Measurements from ENCODE around the gene IRF2. TPM values are rescaled to one million over a fixed set of nuclear protein-coding genes. Genes with fewer than 3 reads are reported as not detected.
"Not testable (repeated sequence)": the region's sequence is repeated elsewhere in the genome, so short reads cannot be mapped to it uniquely, and the experiment has no call there.

Gene IRF2
- total RNA-seq, 4 donors from 2014 or later = 23.7 to 36.8 (median 30.4) TPM

- H3K36me3 ChIP-seq = no peaks in the 10 kb centered on the region
- H3K4me3 ChIP-seq = no peak overlapping the region
- peak in 1 of 2 donors; percentile 21 for DNase-seq (ENCODE audit: low spot score in 2 of 2)
- no peaks in the 10 kb centered on the region for H3K27me3 ChIP-seq
- H3K4me1 ChIP-seq = peaks cover 0 to 35% (median 11%) of the 10 kb centered on the region in 4 donors
- H3K9me3 ChIP-seq = no peaks in the 10 kb centered on the region
- H3K27ac ChIP-seq = peak overlapping the region in 3 of 4 donors; percentile 52 to 78 (median 77)
- 62 to 64% methylated on average over 3 of the region's 3 CpGs for WGBS, 2 donors
- TF ChIP-seq CTCF (IDR thresholded peaks at IDR 0.05) = no peak
- no peak for TF ChIP-seq POLR2A (IDR thresholded peaks at IDR 0.05)
- peak in 1 of 2 donors; percentile 48 for TF ChIP-seq EP300 (IDR thresholded peaks at IDR 0.05)
These were observed 128.8 kb downstream of the IRF2 start for GRCh38 chr4:184345573-184345922.

GRCh38 chr4:184344899-184345572 is 129.3 kb downstream of the IRF2 start:
- 88 to 92% methylated on average over 8 of the region's 8 CpGs for WGBS, 2 donors
- TF ChIP-seq POLR2A (IDR thresholded peaks at IDR 0.05) (no peak), CTCF (IDR thresholded peaks at IDR 0.05) (no peak), EP300 (IDR thresholded peaks at IDR 0.05) (no peak)
- Histone ChIP-seq H3K27me3 (no peaks in the 10 kb centered on the region), H3K9me3 (no peaks in the 10 kb centered on the region), H3K36me3 (no peaks in the 10 kb centered on the region), H3K4me1 (peaks cover 0 to 35% (median 11%) of the 10 kb centered on the region in 4 donors), H3K27ac (peak overlapping the region in 2 of 4 donors; percentile 77 to 78), H3K4me3 (no peak overlapping the region)
- DNase-seq (ENCODE audit: low spot score in 2 of 2) = no peak

- Histone ChIP-seq H3K27me3 (no peaks in the 10 kb centered on the region), H3K4me3 (no peak overlapping the region), H3K4me1 (peaks cover 0 to 35% (median 11%) of the 10 kb centered on the region in 4 donors), H3K27ac (peak overlapping the region in 2 of 4 donors; percentile 77 to 78), H3K9me3 (no peaks in the 10 kb centered on the region), H3K36me3 (no peaks in the 10 kb centered on the region)
- TF ChIP-seq POLR2A (IDR thresholded peaks at IDR 0.05) (no peak), CTCF (IDR thresholded peaks at IDR 0.05) (no peak), EP300 (IDR thresholded peaks at IDR 0.05) (no peak)
- WGBS, 2 donors = 74 to 77% methylated on average over 4 of the region's 4 CpGs
- DNase-seq (ENCODE audit: low spot score in 2 of 2) = no peak
These were observed 129.9 kb downstream of the IRF2 start for GRCh38 chr4:184344435-184344834.

- TF ChIP-seq CTCF (IDR thresholded peaks at IDR 0.05) = no peak
- TF ChIP-seq EP300 (IDR thresholded peaks at IDR 0.05) = peak in 1 of 2 donors; percentile 79
- peak in 1 of 2 donors; percentile 60 for TF ChIP-seq POLR2A (IDR thresholded peaks at IDR 0.05)
- Histone ChIP-seq H3K4me3 (peak overlapping the region; percentile 47 to 68 (median 60)), H3K36me3 (no peaks in the 10 kb centered on the region), H3K27me3 (no peaks in the 10 kb centered on the region), H3K4me1 (peaks cover 0 to 29% (median 11%) of the 10 kb centered on the region in 4 donors), H3K27ac (peak overlapping the region; percentile 54 to 89 (median 76)), H3K9me3 (no peaks in the 10 kb centered on the region)
- peak; percentile 34 to 57 for DNase-seq (ENCODE audit: low spot score in 2 of 2)
- WGBS, 2 donors = 3% methylated on average over 18 to 19 of the region's 19 CpGs
These were observed 130.7 kb downstream of the IRF2 start for GRCh38 chr4:184343502-184344177.

- not testable (repeated sequence) for DNase-seq (ENCODE audit: low spot score in 2 of 2); H3K4me3 ChIP-seq; H3K27me3 ChIP-seq; H3K36me3 ChIP-seq; H3K9me3 ChIP-seq
- H3K27ac ChIP-seq = peak overlapping the region in 3 of 4 donors; percentile 67 to 89 (median 86)
- H3K4me1 ChIP-seq = peaks cover 0 to 23% (median 5%) of the 10 kb centered on the region in 4 donors
- 76 to 88% methylated on average over 1 of the region's 1 CpG for WGBS, 2 donors
These were observed 131.5 kb downstream of the IRF2 start for GRCh38 chr4:184342857-184343237.
